ENCODE data around the gene CDR2.
"Not testable (repeated sequence)": the region's sequence is repeated elsewhere in the genome, so short reads cannot be mapped to it uniquely, and the experiment has no call there.

Gene CDR2

DNA sequence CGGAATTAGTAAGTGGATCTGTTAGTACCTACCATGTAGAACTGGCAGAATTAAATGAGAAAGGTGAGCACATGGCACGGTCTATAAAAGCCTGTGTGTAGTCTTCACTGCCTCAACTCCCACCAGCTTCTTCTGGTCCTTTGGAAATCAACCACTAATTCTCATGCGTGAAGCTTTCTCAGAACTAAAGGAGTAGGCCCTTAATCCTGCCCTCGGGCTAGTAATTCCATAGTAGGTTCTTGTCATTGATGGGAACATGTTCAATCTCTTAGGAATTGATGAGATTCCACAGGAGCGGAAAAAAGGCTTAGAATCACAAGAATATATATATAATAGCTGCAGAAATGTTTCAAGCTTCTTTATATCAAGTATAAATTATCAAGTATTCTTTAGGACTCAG lies 21.7 kb downstream of the CDR2 start:
- DNase-seq (ENCODE audit: low read depth), result no peak

DNA sequence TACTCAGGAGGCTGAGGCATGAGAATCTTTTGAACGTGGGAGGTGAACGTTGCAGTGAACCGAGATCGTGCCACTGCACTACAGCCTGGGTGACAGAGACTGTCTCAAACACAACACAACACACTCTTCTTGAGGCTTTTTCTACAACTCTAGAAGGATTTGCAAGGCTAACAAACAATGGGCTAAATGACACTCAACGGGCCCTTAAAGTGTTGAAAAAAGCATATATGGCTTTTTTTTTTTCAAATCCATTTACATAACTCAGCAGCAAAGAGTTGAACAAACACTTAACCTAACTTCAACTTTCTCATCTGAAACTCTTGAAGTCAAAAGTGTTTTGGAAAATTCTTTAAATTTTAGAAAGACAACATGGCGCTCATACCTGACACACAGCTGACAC lies 22.3 kb downstream of the CDR2 start:
- no peak for DNase-seq (ENCODE audit: low read depth)

DNA sequence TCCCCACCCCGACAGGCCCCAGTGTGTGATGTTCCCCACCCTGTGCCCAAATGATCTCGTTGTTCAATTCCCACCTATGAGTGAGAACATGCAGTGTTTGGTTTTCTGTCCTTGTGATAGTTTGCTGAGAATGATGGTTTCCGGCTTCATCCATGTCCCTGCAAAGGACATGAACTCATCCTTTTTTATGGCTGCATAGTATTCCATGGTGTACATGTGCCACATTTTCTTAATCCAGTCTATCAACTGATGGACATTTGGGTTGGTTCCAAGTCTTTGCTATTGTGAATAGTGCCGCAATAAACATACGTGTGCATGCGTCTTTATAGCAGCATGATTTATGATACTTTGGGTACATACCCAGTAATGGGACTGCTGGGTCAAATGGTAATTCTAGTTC lies 23.4 kb downstream of the CDR2 start:
- not testable (repeated sequence) for DNase-seq (ENCODE audit: low read depth)

DNA sequence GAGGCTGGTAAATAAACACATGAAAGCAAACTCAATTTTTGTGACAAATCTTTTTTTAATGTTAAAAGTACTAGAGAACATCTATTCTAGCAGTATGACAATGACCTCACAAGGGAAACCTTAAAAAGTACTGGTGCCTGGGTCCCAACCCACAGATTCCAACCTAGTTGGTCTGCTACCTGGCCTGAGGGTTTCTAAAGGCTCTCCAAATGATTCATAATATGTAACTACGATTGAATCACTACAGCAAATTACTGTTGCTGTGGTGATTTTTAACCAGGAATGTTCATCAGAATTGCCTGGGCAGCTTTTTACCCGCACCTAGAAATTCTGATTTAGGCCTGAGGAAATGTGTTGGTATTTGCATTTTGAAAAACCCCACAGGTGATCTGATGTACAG lies 26.1 kb downstream of the CDR2 start:
- DNase-seq (ENCODE audit: low read depth), result no peak

DNA sequence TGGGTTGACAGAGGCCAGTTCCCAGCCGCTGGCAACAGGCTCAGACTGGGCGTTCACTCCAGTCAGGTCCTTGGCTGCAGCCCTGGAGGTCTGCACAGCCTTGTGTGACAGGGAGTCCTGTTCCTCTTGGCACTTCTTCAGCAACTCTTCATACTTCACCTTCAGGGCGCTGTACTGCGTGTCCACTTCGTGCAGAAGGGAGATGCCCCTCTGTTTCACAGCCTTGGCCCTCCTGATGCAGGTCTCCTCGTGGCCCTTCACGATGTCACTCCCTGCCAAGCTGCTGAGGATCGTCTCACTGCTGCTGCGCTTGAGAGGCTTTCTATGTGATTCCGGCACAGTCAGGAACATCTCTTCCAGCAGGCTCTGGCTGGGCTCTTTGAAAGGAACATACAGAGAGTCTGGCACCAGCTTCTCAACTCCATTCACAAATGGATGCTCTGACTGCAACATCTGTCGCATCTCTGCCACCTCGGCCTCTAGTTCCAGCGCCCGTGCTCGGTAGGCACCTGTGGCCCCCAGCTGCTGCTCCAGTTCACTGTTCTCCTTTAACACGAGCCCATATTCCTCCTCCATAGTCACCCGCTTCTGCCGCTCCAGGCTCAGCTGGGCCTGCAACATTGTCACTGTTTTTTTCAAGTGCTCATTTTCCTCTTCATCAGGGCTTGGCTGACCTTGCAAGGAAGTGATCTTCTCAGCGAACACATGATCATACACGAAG lies 27.2 kb downstream of the CDR2 start:
- DNase-seq (ENCODE audit: low read depth), result no peak

DNA sequence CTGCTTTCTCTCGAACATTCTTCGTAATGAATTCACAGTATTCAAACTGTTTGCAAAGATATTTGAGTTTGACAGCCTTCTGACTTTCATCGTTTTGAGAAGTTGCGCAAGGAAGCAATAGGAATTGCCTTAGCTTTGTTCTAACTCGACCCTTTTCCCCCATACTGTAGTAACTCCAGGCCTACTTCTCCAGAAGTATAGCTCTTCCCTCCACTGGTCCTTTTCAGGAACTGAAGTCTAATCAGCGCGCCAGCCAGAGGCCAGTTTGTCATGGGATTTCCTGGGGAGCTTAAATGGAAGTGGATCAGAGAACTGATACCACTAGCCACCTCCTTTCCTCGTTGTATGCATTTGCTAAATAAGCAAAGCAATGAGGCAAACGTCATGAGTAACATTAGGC lies 27.9 kb downstream of the CDR2 start:
- no peak for DNase-seq (ENCODE audit: low read depth)

DNA sequence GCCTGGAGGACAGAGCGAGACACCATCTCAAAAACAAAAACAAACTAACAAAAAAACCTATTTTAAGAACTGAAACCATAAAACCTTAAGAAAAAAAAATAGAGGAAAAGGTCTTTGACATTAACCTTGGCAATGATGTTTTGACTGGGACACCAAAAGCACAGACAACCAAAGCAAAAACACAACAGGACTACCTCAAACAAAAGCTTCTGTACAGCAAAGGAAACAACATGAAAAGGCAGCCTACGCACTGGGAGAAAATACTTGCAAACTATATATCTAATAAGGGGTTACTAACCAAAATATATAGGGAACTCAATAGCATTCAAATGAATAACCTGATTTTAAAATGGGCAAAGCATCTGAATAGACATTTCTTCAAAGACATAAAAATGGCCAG lies 32.3 kb downstream of the CDR2 start:
- DNase-seq (ENCODE audit: low read depth), result no peak

DNA sequence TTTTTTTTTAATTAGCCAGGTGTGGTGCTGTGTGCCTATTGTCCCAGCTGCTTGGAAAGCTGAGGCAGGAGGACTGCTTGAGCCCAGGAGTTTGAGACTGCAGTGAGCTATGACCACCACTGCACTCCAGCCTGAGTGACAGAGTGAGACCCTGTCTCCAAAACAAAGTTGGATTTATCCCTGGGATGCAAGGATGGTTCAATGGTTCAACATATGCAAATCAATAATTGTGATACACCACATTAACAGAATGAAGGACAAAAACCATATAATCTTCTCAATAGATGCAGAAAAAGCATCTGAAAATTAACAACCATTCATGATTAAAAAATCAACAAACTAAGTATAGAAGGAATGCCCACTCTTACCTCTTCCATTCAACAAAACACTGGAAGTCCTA lies 33.5 kb downstream of the CDR2 start:
- no peak for DNase-seq (ENCODE audit: low read depth)

DNA sequence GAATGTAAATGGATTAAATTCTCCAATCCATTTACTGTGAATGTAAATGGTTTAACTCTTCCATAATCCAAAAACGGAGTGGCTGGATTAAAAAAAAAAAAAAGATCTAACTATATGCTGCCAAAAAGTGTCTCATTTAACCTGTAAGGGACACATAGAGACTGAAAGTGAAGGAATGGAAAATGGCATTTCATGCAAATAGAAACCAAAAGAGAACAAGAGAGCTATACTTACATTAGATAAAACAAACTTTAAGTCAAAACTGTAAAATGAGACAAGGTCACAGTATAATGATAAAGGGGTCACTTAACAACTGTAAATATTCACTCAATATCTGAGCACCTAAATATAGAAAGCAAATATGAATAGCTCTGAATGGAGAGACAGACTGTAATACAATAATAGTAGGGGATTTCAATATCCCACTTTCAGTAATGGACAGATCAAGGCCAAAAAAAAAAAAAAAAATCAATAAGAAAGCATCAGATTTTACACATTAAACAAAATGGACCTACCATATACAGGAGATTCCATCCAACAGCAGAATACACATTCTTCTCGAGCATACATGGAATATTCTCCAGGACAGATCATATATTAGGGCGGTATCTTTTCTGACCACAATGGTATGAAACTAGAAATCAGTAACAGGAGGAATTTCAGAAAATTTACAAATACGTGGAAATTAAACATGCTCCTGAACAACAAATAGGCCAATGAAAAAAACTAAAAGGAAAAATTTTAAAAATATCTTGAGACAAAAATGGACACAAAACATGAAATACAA lies 36.4 kb downstream of the CDR2 start:
- DNase-seq (ENCODE audit: low read depth), result no peak

DNA sequence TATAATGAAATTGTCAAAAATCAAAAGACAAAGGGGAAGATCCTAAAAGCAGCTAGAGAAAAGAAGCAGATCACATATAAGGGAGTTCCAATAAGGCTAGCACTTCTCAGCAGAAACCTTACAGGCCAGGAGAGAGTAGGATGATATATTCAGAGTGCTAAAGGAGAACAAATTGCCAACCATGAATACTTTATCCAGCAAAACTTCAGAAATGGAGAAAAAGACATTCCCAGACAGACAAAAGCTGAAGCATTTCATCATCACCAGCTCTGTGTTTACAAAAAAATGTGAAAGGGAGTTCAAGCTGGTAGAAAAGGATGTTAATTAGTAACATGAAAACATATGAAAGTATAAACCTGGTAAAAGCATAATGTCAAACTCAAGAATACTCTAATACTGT lies 37.4 kb downstream of the CDR2 start:
- DNase-seq (ENCODE audit: low read depth), result no peak

DNA sequence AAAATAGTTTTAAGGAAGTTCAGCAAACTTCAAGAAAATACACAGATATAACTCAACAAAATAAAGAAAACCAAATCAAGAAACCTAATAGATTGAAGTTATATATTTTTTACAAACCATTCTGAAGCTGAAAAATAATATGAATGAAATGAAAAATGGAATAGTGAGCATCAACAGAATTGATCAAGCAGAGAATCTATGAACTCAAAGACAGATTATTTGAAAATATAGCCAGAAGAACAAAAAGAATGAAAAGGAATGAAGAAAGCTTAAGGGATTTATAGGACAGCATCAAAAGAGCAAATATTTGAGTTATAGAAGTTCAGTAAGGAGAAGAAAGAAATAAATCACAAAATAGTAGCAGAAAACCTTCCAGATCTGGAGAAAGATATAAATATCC lies 37.8 kb downstream of the CDR2 start:
- DNase-seq (ENCODE audit: low read depth), result no peak

DNA sequence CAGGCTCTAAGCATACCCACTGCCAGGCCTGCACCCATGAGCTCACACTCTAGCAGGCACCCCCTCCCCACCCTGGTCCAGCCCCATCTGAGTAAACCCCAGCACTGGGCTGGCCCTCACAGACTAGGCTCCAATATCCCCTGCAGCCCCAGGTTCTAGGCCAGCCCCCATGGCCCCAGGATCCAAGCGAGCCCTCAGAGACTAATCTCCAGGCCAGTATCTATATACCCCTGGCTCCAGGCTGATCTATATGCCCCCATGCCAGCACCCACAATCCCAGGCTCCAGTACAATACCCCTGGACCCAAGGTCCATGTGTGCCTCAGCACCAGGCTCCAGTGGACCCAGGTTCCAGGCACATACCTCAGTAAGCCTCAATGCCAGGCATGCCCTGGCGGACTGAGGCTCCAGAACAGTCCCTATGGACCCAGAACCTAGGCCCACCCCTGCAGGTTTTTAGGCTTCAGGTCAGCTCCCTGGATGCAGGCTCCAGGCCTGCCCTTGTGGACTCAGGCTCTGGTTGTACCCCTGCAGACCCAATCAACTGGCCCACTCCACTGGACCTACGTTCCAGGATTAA lies 38.7 kb downstream of the CDR2 start:
- DNase-seq (ENCODE audit: low read depth), result no peak

DNA sequence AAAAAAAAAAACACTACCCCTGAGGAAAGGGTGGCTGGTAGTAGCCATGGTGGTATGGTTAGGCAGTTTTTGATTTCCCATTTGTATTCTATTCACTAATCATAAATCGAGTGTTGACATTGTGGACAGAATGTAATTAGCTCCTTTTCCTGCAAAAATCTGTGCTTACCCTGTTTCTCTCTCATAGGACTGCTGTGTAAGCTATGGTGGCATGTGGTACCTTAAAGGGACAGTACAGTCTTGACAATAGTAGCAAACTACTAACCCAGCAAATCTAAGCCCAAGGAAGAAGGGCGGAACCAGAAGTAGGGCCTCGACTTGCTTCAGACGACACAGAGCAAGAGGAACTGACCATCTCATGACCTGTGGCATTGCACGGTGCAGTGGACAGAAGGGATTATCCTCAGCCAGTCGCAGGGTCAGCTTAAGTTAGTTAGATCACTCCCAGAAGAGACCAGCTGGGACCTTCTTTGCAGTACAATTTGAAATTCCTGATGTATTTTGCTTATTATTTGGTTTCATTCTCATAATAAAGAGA lies 40.9 kb downstream of the CDR2 start:
- no peak for DNase-seq (ENCODE audit: low read depth)

DNA sequence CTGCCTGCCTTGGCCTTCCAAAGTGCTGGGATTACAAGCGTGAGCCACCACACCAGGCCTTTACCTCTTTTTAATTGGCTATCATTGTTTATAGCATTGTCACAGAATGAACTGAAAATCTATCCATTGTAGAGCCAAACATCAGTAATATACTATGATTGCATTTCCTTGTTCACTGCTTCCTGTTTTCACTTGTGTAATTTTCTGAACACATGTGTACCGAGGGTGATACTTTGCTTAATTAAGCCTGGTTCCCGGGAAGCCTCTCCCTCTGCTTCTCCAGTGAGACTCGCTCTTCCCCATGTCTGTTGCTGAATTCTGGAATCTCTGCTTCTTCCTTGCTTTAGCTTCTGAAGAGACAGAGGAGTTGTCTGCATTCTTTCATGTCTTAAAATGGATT lies 44.1 kb downstream of the CDR2 start:
- no peak for DNase-seq (ENCODE audit: low read depth)

DNA sequence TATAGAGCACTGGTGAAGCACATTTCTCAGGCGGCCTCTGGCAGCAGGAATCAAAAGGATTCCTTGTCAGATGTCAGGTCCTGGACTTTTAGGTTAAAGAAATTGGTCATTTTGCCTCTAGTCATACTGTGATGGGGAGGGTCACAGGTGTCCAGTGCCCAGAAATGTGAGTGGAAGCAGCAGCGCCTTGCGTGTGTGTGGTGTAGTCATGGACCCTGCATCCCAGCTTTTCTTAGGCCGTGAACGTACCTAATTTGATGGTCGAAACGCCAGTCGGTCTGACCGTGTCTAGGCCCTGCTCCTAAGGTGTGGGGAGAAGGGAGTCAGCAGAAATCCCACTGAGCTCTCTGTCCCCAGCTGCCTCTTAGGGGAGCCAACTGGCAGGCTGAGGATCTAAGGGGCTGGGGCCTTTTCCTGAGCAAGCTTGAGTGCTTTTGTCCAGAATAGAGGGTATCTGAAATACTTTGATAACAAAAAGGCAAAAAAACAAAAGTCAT lies 45.2 kb downstream of the CDR2 start:
- DNase-seq (ENCODE audit: low read depth), result no peak

DNA sequence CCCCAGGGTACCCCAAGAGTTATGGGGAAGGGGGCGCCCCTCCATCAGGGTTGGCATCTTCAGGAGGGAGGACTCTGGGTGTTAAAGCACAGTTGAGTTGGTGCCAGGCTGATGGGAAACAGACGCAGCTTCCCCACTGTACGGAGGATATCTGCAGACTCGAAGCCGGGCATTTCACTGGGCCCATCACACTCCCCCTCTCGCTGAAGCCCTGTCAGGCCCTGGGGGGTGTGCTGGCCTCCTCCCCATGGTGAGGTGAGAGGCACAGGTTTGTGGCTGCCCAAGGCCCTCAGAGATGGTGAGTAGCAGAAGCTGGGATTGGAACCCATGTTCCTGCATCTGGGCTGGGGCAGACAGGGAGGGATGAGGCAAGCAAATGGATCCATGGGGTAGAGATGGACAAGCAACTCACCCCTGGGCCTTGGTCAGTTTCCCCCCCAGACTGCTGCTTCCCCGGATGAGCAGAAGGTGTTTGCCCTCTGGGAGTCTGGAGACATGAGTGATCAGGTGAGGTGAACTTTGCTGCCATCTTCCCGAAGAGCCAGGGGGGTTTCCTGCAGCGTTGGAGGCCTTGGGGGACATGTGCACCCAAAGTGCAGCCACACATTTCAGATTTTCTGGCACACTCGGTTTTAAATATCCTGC lies 46.2 kb downstream of the CDR2 start:
- DNase-seq (ENCODE audit: low read depth), result no peak

DNA sequence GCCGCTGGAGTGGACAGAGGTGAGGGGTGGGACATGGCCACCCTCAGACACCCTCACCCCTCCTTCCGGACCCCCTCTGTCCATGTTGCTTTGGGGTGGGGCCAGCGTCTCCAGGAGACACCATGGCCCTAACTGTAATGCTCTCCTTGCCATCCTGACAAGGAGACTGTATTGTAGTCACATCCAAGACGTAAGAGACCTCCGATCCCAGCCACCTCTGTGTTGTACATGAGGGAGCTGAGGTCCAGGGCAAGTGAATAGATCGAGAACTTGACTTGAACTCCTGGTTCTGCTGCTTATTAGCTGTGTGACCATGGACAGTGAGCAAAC lies 47.0 kb downstream of the CDR2 start:
- no peak for DNase-seq (ENCODE audit: low read depth)

DNA sequence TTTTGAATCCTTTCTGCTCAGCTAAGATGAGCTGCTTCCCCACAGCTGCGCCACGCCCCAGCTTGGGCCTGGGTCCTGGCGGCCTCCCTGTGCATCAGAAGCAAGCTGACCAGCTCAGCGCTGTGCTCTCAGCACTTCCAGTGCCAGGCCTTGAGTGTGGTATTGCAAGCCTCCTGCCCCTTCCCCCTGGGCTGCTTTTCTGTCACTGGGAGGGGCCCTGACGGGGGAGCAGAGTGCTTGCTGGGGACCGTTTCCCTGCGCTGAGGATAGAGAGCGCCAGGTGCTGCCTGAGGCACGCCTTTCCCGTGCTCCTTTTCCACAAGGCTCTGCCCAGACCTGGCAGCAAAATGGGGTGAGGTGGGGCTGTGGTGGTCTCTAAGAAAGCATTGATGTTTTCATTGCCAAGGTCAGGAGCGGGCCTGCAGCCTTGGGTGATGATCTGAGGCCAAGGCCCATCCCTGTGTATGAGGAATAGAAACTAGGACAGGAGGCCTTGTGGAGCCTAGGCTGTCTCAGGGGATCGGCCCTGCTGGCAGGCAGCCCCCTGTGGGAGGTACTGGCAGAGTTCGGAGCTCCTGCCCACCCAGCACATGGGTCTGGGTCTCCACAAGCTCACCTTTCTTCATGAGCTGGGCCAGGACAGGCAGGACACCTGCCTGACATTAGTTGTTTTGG lies 47.5 kb downstream of the CDR2 start:
- no peak for DNase-seq (ENCODE audit: low read depth)

DNA sequence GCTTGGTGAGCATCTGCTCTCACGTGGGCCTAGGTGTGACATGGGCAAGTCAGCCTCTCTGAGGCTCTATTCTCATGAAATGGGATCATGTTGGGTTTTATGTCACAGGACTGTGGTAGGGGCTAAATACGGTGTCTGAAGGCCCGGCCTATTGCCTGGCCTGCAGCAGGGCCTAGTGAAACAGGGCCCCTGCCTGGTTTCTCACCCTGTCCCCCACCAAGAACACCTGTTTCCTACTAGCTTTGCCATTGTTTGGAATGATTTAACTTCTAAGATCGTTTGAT lies 48.1 kb downstream of the CDR2 start:
- no peak for DNase-seq (ENCODE audit: low read depth)

DNA sequence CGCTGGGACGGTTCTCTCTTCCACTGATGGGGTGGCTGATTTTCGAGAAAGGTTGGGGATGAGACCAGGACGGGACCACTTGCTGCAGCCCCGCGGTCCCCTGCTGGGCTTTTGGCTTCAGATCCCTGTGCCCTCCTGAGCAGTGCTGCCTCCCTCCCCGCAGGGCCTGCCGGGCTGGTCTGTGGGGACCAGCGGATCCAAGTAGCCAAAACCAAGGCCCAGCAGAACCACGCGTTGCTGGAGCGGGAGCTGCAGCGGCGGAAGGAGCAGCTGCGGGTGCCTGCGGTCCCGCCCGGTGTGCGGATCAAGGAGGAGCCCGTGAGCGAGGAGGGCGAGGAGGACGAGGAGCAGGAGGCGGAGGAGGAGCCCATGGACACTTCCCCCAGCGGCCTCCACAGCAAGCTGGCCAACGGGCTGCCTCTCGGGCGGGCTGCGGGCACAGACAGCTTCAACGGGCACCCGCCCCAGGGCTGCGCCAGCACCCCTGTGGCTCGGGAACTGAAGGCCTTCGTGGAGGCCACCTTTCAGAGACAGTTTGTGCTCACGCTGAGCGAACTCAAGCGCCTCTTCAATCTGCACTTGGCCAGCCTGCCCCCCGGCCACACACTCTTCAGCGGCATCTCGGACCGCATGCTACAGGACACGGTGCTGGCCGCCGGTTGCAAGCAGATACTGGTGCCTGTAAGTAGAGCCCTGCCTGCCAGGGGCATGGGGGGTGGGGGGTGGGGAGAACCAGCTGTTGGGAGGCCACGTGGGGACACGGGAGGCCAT lies 48.6 kb downstream of the CDR2 start:
- DNase-seq (ENCODE audit: low read depth), result no peak

DNA sequence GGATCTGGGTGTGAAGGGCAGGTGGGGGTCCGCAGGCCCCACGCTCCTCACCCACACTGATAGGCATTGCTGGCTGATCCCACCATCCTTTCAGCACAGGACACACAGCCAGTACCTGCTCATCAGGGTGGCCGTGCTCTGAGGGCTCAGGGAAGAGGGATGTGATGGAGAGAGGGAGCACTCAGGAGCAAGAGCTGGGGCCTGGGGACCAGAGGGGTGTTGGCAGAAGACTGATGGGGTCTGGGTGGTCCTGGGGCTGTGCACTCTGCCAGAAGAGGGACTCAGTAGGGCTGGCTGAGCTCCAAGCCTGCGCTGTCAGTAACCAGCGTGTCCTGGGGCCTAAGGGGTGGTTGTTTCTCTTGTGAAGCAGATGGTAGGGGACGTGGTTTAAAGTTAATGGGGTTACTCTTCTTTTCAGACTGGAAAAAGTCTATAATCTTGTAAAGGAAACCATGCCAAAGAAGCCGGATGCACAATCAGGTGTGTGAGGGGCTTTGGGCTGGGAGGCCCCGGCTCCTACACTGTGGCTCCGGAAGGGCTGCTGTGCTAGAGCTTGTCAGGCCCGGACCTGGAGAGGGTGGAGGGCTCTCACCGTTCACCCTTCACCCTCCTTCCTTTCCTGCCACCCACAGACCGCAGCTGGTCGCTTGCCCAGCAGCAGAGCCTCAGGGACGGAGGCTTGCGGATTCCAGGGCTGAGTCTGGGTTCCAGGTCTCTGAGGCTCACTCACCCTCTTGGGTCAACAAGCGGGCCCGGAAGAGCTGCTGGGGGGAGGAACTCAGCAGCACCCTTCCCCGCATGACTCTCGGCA lies 49.4 kb downstream of the CDR2 start:
- no peak for DNase-seq (ENCODE audit: low read depth)
